ENCODE measurements around the gene C12orf75.

GRCh38 chr12:105348142-105348541 is 17.7 kb downstream of the C12orf75 start:
- TF ChIP-seq, protein P1, sequence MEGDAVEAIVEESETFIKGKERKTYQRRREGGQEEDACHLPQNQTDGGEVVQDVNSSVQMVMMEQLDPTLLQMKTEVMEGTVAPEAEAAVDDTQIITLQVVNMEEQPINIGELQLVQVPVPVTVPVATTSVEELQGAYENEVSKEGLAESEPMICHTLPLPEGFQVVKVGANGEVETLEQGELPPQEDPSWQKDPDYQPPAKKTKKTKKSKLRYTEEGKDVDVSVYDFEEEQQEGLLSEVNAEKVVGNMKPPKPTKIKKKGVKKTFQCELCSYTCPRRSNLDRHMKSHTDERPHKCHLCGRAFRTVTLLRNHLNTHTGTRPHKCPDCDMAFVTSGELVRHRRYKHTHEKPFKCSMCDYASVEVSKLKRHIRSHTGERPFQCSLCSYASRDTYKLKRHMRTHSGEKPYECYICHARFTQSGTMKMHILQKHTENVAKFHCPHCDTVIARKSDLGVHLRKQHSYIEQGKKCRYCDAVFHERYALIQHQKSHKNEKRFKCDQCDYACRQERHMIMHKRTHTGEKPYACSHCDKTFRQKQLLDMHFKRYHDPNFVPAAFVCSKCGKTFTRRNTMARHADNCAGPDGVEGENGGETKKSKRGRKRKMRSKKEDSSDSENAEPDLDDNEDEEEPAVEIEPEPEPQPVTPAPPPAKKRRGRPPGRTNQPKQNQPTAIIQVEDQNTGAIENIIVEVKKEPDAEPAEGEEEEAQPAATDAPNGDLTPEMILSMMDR (IDR thresholded peaks at IDR 0.05 in 8 of 11, conservative IDR thresholded peaks at IDR 0.05 in 3 of 11), result no peak
- TF ChIP-seq POLR2A (IDR thresholded peaks at IDR 0.05), result no peak
